GM18519 (cell line): ENCODE data around the gene GNG8.
"Not testable (repeated sequence)": the region's sequence is repeated elsewhere in the genome, so short reads cannot be mapped to it uniquely, and the experiment has no call there.

Experiments used
- ATAC-seq: cut with Tn5 transposase; IDR thresholded peaks from one replicate; pipeline ENCODE4 v1.9.1; 2021; ENCODE audit warnings: mild to moderate bottlenecking, moderate library complexity; ENCODE audit not compliant: unreplicated experiment, low FRiP score

The GNG8 gene

DNA sequence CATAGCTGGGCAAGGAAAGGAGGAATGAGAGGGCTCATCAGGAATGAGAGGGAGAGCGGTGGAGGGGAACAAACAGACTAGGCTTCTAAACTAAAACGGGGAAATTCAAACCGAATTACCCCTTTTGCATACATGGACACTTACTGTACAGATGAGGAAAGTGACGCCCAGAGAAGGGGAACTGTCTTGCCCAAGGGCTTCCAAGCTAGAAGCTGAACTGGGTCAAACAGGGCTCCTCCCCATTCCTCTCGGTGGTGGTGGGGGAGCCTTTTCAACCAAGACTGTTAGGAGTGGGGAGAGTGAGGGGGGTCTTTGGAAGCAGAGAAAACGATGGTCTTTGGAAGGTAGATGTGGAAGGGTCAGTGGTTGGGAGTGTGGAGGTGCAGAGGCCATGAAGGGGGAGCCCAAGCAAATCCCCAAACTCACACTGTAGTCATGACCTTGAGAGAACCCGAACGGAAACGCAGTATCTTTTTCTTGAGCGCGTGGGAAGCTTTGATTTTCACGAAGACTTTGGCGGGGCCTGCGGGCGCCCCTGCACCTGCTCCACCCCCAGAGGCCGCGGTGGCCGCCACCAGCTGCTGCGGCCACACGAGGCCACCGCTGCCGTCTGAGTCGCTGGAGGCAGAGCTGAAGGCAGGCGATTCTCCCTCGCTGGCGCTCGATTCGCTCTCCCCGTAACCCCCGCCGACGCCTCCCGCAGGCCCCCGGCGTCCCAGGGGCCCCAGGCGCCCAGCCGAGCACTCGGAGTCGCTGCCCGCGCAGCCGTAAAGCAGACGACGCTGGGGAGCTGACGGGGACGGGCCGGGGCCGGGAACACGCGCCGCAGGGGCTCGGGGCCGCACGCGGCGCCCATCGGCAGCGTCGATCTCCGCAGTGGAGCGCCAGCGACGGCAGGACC lies 12.3 kb upstream of the GNG8 start:
- no peak for ATAC-seq

DNA sequence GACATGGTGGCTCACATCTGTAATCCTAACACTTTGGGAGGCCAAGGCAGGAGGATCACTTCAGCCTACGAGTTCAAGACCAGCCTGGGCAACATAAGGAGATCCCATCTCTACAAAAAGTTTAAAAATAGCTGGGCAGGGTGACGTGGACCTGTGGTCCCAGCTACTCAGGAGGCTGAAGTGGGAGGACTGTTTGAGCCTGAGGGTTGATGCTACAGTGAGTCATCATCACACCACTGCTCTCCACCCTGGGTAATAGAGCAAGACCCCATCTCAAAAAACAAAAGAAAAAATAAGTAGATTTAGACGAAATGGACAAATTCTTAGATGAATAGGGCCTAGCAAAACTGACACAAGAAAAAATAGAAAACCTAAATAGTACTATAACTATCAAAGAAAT lies 10.4 kb upstream of the GNG8 start:
- no peak for ATAC-seq

DNA sequence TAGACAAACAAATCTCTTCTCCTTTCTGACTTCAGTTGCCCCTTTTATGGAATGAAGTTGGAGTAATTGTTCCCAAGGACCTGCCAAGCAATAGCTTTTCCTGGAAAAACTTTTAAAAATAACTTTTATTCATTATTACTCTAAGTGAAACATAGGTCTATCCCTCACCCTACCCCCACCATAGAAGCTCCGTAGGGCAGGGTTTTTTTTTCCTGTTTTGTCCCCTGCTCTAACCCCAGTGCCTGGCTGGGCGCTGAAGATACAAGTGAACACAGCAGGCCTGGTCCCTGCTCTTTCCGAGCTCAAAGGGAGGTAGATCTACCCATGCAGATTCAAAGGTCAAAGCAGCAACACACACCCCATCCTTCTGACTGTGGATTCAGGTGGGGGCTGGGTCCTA lies 8.7 kb upstream of the GNG8 start:
- ATAC-seq: no peak

DNA sequence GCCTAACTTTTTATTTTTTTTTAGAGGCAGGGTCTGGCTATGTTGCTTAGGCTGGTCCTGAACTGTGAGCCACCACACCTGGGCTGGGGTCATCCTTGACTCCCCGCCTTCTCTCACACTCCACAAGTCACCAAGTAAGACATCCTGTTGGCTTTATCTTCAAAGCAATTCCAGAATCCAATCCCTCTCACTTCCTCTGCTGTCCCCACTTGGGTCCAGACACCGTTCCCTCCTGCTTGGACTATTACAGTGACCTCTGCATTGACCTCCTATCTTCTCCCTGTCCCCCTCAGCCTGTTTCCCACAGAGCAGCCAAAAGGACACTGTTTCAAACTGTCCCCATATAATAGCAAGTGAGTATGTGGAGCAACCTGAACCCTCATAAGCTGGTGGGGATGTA lies 4.7 kb upstream of the GNG8 start:
- no peak for ATAC-seq

DNA sequence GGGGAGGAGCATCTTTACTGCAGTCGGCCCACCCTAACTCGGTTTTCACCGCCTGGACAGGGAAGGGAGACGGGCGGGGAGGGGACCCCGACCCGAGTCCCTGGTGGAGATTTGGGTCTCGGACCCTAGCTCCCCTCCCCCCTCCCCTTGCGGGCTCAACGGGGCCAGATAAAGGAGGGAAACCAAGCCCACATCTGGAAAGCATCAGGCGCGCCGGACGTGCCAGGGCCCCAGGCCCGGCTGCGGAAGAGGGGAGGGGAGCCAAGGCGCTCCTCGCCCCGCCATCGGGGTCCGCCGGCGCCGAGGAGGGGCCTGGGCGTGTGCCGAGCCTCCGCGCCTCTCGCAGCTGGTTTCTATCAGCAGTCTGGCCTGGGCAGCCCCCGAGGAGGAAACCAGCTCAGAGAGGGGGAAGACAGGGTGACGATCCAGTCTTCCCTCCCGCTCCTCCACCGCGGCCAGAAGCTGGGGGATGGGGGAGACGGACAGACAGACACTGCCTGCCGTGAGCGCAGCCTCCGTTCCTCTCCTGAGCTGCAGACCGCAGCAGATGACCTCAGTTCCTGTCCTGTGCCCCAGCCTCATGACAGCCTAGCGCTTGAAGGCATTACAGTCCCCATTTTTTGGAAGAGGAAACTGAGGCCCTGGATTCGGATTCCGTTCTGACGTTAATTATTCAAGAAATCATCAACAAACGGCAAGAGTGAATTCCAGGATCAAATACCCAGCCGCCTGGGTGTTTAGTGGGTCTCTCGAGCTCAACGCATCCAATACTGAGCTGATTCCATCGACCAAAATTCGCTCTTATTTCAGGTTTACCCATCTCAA lies 3.6 kb upstream of the GNG8 start:
- no peak for ATAC-seq

DNA sequence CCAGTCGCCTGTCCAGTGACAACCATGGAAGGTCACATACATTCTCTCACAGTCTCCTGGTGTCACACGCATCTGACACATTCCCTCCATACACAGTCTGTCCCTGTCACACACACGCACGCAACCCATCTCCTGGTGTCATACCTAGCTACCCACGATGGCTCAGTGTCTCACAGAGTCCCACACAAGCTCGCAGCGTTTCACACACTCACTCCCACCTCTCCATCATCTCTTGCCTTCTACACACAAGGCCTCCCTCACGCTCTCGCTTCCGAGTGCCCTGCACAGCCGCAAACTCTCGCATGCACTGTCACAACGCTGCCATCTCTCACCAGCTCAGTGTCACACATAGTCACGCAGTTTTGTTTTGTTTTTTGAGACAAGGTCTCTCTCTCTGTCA lies 1.2 kb upstream of the GNG8 start:
- ATAC-seq: no peak

DNA sequence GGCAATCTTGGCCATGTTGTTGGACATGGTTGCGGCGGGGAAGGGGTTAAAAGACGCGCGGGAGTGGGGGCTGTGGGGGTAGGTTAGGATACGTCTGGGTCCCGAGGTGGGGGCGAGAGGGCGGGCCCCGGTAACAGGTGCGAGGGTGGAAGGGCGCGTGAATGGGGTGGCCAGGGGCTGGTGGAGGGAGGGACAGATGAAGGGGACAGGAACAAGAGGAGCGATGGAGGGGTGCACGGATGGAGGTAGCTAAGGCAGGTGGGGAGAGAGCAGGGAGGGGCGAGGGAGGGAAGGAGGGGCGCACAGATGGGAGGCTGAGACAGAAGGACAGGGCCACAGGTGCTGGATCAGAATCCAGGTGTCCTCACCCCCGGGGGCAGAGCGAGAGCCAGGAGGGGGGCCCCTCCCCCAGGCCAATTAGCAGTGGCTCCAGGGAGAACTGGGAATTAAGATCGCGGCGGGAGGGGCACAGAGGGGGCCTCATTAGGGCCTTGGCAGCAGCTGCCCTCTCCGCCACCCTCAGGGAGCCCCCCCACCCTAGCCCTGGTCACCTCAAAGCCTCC lies 1.3 kb downstream of the GNG8 start:
- no peak for ATAC-seq

DNA sequence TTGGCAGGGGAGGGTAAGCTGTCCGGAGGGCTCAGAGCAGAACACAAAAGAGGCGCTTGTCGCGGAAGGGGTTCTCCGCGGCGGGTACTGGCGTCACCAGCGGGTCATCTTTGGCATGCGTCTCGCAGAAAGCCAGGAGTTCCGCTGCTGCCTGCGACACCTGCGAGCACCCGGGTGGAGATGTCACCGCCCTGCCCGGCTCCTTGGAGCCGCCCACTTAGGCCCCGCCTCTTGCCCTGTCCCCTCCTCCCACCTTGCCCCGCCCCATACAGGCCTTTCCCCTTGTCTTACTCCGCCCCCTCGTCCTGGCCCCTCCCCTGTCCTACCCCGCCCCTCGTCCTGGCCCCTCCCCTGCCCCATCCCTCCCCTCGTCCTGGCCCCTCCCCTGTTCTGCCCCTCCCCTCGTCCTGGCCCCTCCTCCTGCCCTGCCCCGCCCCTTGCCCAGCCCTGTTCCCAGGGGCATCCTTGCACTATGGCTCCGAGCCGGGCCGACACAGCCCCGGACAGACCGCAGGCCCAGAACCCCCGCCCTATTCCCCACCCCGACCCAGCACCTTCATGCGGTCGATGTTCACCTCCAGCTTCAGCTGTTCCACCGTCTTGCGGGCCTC lies 1.9 kb downstream of the GNG8 start:
- no peak for ATAC-seq

DNA sequence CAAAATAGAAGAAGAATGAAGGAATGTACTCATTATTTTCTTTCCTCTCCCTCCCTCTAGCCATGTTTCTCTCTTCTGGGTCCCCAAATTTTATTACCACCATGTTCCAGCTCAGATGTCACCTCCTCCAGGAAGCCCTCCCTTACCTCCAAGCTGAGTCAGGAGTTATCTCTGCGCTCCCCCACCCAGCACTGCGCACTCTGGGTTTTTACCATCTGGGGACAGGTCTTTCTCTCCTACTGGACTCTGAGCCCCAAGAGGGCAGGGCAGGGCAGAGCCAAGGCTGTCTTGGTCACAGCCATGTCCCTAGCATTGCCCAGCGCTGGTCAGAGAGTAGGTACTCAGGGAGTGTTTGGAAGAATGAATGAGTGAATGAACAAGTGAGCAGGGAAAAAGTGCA lies 2.9 kb downstream of the GNG8 start:
- no peak for ATAC-seq

DNA sequence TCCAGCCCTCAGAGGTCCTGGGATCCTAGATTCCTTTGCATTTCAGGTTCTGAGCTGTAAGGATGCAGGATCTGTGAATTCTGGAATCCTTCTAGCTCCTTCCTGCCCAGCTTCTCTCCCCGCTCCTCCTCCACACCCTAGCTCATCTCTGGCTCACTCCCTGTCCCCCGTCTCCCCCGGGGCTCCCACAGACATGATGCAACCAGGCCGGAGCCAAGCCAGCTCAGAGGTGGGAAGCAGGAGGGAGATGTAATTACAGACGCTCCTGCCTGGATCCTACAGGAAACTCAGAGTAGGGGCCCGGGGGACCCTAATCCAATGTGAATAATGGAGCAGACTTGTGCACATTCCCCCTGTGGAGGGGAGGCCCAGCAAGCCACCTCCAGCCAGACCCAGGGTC lies 4.5 kb downstream of the GNG8 start:
- ATAC-seq: no peak

DNA sequence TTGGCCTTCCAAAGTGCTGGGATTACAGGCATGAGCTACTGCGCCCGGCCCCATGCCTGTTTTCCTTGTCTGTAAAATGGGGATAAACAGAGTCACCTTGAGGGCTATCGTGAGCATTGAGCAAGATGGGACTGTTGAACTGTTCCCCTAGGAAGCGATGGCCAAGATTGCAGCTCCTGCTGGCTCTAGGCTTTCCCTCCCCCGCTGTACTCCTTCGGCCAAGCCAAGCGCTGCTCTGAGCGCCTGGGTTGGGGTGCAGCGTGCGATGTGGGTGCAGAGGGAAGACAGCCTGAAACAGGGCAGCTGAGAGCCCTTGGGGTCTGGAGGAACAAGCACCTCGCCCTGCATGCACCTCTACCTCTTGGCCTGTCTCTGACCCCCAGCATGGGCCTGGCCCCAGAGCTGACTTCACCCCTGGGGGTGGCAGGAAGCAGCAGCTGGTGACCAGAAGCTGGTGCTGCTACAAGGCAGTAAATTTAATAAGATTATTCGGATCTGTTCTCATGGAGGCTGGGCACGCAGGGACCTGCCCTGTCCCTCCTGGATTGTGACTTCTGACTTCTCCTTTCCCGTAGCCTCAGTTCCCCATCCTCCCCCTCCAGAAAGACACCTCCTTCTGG lies 5.3 kb downstream of the GNG8 start:
- ATAC-seq: no peak

DNA sequence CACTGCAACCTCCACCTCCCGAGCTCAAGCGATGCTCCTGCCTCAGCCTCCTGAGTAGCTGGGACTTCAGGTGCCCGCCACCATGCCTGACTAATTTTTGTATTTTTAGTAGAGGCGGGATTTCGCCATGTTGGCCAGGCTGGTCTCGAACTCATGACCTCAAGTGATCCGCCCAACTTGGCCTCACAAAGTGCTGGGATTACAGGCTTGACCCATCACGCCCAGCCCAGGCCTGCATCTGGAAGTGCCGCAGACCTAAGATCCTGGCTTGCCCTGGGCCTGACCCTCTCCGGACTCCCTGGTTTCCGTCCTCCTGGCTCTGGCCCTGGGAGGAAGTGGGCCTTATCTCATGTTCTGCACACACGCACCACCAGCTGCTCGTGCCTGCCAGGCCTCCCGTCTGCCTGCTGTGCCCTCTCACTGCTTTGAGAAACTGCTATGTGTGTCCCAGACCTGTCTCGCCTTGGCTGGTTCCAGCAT lies 6.4 kb downstream of the GNG8 start:
- no peak for ATAC-seq

DNA sequence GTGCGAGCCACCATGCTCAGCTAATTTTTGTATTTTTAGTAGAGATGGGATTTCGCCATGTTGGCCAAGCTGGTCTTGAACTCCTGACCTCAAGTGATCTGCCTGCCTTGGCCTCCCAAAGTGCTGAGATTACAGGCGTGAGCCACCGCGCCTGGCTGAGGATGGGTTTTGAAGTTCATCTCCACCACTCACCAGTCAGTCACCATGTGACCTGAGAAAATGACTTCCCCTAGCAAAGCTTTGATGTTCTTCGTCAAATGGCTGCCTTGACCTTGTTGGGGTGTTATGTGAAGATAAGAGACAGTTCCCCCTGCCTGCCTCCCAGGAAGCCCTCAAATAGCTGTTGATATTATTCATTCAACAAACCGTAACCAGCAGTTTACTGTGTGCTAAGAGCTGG lies 7.0 kb downstream of the GNG8 start:
- ATAC-seq: not testable (repeated sequence)

DNA sequence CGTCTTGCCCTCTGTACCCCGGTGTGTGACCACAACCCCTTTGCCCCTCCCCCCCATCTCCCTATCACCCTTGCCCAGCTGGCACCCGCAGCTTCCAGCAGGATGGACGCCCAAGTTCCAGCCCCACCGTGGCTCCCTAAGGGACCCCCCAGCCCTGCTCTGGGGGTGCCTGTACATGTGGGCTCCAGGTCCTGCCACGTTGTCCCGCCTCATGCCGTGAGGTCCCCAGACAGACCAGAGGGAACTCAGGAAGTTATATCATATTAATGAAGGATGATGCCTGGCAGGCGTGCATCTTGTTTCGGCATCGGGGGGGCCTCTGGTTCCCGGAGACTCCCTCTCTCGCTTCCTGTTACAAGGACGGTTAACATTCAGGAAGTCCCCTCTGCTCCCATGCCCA lies 9.6 kb downstream of the GNG8 start:
- ATAC-seq: no peak

DNA sequence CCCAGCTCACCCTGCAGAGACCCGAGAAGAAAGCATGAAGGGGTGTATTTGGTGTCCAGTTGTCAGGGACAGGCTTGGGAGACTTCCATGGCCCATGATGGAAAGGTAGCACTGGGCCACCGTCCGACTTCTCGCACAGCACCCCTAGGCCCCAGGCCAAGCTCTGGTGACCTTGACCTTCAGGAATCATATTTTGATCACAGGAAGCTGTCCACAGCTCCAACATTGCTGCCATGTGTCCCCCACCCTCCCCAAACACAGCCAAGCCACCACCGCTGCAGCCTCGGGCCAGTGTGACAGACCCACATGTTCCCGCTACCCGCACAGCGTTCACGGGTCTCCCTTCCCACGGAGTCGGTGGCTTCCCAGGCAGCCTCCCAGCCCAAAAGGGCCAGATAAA lies 10.3 kb downstream of the GNG8 start:
- ATAC-seq: no peak

DNA sequence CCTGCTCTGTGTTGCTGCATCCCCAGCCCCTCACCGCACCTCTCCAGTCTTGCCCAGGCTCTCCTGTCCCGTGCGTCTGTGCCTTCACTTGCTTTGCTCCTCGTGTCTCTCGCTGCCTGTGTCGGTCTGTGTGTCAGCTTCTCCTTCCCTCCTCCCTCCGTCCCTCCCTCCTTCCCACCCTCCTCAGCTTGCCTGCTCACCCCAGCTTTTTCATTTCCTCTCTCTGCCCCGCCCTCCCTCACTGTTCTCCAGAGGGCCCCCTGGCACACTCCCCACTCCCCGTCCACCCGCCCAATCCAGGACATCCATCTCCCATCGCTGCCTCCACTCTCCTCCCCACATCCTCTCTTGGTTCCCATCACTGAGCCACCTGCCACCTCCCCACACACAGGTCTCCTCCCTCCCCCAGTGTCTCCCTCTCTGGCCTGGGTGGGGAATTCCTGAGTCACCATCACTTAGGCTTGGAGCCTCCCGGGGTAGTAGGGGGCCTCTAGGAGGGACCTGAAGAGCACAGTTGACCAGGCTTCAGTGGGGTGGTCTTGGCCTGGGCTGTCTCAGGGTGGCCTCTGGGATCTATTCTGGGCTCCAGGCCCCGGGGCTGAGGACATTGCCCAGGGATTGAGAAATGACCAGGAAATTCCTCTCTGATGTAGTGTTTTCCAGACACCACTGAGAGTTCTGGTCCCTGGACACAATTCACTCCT lies 10.9 kb downstream of the GNG8 start, which contains the start of gene PTGIR:
TSS of gene PTGIR (minus strand) at position 132 of the 704 bp plus-strand sequence. CDS start 864 bp downstream, outside the sequence.
- ATAC-seq: no peak

DNA sequence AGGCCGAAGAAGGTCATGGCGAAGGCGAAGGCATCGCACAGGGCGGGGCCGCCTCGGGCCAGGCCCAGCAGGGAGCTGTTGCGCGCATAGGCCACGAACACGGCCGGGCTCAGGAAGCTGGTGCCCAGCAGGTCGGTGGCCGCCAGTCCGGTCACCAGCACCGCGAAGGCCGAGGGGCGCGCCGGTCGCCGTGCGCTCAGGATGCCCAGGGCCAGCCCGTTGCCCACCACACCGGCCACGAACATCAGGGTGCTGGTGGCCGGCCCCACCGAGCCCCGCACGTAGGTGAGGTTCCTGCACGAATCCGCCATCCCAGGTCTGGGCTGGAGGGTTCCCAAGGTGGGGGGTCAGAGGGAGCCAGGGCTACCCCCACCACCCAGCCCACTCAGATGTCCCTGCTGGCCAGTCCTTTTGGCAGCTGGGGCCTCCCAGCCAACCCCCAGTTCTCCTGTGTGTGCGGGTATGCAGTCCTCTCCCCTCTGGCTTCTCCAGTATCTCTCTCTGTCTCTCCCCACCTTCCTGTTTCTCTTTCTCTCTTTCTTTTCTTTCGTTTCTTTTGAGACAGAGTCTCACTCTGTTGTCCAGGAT lies 12.0 kb downstream of the GNG8 start:
- ATAC-seq: no peak

DNA sequence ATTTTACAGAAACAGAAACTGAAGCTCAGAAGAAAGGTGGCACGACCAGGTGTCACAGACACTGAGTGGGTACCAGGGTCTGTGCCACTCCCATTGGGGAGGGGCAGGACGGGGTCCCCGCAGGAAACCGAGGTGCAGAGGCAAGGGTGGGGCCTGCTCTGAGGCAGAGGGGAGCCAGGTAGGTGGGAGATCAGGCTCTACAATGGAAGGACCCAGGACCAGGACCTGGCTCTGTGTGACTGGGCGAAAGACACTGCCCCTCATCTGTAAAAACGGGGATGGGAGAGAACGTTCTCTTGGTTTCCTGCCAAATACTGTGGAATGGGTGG lies 13.9 kb downstream of the GNG8 start:
- no peak for ATAC-seq
